Stimulated activated CD4-positive, alpha-beta T cell treated with anti-CD3 and anti-CD28 coated beads, Interleukin-4, amount 100 ng/mL, for 4 hours (primary cell): ENCODE results near the gene UNC13D.
"Not testable (repeated sequence)": the region's sequence is repeated elsewhere in the genome, so short reads cannot be mapped to it uniquely, and the experiment has no call there.

ENCODE experiments used
- DNase-seq, 2 experiments: peaks; one replicate each; pipeline ENCODE4 v3.0.0-alpha.2; 2020

The UNC13D gene

GRCh38 chr17:75843577-75844529 is at the start of gene UNC13D:
UNC13D (minus strand) TSS chr17:75844404; CDS start chr17:75844337, 67 bp downstream.
- peak; percentile 51 for DNase-seq

GRCh38 chr17:75893305-75894048 is 49.3 kb upstream of the UNC13D start:
- DNase-seq: no peak

- DNase-seq: no peak
Observed at GRCh38 chr17:75892556-75893224, 48.5 kb upstream of the UNC13D start.

GRCh38 chr17:75891605-75892555 is 47.7 kb upstream of the UNC13D start:
- no peak for DNase-seq

GRCh38 chr17:75891022-75891604 is 46.9 kb upstream of the UNC13D start:
- no peak for DNase-seq

- no peak for DNase-seq
Observed at GRCh38 chr17:75889454-75889853, 45.2 kb upstream of the UNC13D start.

GRCh38 chr17:75888484-75888883 is 44.3 kb upstream of the UNC13D start:
- no peak for DNase-seq

GRCh38 chr17:75885860-75886259 is 41.7 kb upstream of the UNC13D start:
- not testable (repeated sequence) for DNase-seq

- DNase-seq: no peak
Observed at GRCh38 chr17:75885431-75885830, 41.2 kb upstream of the UNC13D start.

- no peak for DNase-seq
Observed at GRCh38 chr17:75881678-75882454, 37.7 kb upstream of the UNC13D start.

GRCh38 chr17:75880266-75880665 is 36.1 kb upstream of the UNC13D start:
- DNase-seq: no peak

- no peak for DNase-seq
Observed at GRCh38 chr17:75878174-75878998, 34.2 kb upstream of the UNC13D start, which contains the start of gene TRIM47. TRIM47 (minus strand) TSS chr17:75878581; CDS start chr17:75878548, 33 bp downstream.

- DNase-seq: peak; percentile 63 to 69
Observed at GRCh38 chr17:75877752-75878173, 33.6 kb upstream of the UNC13D start.

- DNase-seq: peak; percentile 27 to 39
Observed at GRCh38 chr17:75876938-75877751, 32.9 kb upstream of the UNC13D start.

GRCh38 chr17:75876190-75876937 is 32.2 kb upstream of the UNC13D start:
- DNase-seq: peak; percentile 55 to 76

- DNase-seq: no peak
Observed at GRCh38 chr17:75875940-75876189, 31.7 kb upstream of the UNC13D start.

- DNase-seq: no peak
Observed at GRCh38 chr17:75875182-75875939, 31.2 kb upstream of the UNC13D start.
